T-cell (primary cell): ENCODE data around the gene XIST. TPM values are rescaled to one million over a fixed set of nuclear protein-coding genes. Genes with fewer than 3 reads are reported as not detected.
A peak's percentile ranks its signal among the peaks of the same experiment; 100 is the strongest.

Source experiments
- ATAC-seq, 4 experiments: fragments of 200-7000 bp in 3 of 4; fragments of 150-1000 bp in 1 of 4; cut with Tn5 transposase; replicated peaks in 1 of 4; 1 replicate in 3 of 4; 2 replicates in 1 of 4; pipeline ENCODE4 v1.10.0; 2021; ENCODE audit warnings: moderate library complexity in 3 of 4, mild to moderate bottlenecking in 2 of 4, moderate number of reproducible peaks in 1 of 4
- CTCF ChIA-PET, 2 donors: fragments of 300-600 bp; sonication (Branson Sonifier 250); formaldehyde crosslinking; loops; one replicate each; lab custom pipeline; 2022; ENCODE audit warnings: antibody characterized with exemption in 2 of 2; lab: Charles Lee
- POLR2A ChIA-PET, 2 donors: fragments of 300-600 bp; sonication (Branson Sonifier 250); formaldehyde crosslinking; loops; one replicate each; lab custom pipeline; 2022; ENCODE audit warnings: antibody characterized with exemption in 2 of 2; lab: Charles Lee
- DNase-seq, 35 experiments: peaks; one replicate each; pipeline versions ENCODE4 v3.0.0 to v3.0.0-alpha.2; 2013 to 2023
- H3K27ac ChIP-seq: one replicate; pipeline ENCODE4 v1.5.1; 2013; ENCODE audit warnings: low read length
- H3K27me3 ChIP-seq, 2 experiments: replicated peaks in 1 of 2; 1 replicate in 1 of 2; 2 replicates in 1 of 2; pipeline versions ENCODE4 v1.6.1 to v1.7.0; 2013; ENCODE audit warnings: low read length in 1 of 2, mixed read lengths in 1 of 2; ENCODE audit not compliant: control insufficient read depth in 2 of 2, insufficient read depth in 2 of 2; ENCODE audit errors: extremely low read depth in 1 of 2
- H3K36me3 ChIP-seq, 2 donors: 1 replicate in 1 of 2; 2 replicates in 1 of 2; pipeline versions ENCODE4 v1.6.1 to v1.7.0; 2013; ENCODE audit warnings: low read length in 1 of 2; ENCODE audit not compliant: control insufficient read depth in 2 of 2, insufficient read depth in 1 of 2; ENCODE audit errors: extremely low read depth in 1 of 2
- H3K4me1 ChIP-seq, 2 experiments: 1 replicate in 1 of 2; 2 replicates in 1 of 2; pipeline versions ENCODE4 v1.6.1 to v1.7.0; 2013; ENCODE audit warnings: low read length in 2 of 2, mixed read lengths in 1 of 2; ENCODE audit not compliant: insufficient read depth in 2 of 2, control insufficient read depth in 1 of 2; ENCODE audit errors: extremely low read depth in 1 of 2
- H3K4me3 ChIP-seq, 2 donors: 1 replicate in 1 of 2; 2 replicates in 1 of 2; pipeline versions ENCODE4 v1.5.1 to v1.7.0; 2013; ENCODE audit warnings: mild to moderate bottlenecking in 2 of 2, low read length in 1 of 2, moderate library complexity in 1 of 2; ENCODE audit not compliant: control insufficient read depth in 1 of 2; ENCODE audit errors: extremely low read depth in 1 of 2
- H3K9me3 ChIP-seq: 2 replicates; pipeline ENCODE4 v1.7.0; 2013
- H3K27ac Mint-ChIP-seq, 2 donors: one replicate each; pipeline ENCODE4 v1.8.0; 2020 to 2021; ENCODE audit warnings: mild to moderate bottlenecking in 2 of 2, mixed read lengths in 2 of 2
- H3K27me3 Mint-ChIP-seq, 2 donors: one replicate each; pipeline ENCODE4 v1.8.0; 2021 to 2022; ENCODE audit warnings: mixed read lengths in 2 of 2
- H3K36me3 Mint-ChIP-seq: one replicate; pipeline ENCODE4 v1.8.0; 2021; ENCODE audit warnings: mixed read lengths
- H3K4me1 Mint-ChIP-seq, 3 donors: one replicate each; pipeline ENCODE4 v1.8.0; 2020 to 2022; ENCODE audit warnings: mixed read lengths in 3 of 3, mild to moderate bottlenecking in 1 of 3
- H3K4me3 Mint-ChIP-seq, 3 donors: one replicate each; pipeline ENCODE4 v1.8.0; 2020 to 2022; ENCODE audit warnings: mild to moderate bottlenecking in 3 of 3, mixed read lengths in 3 of 3, moderate library complexity in 3 of 3
- H3K9me3 Mint-ChIP-seq, 3 donors: one replicate each; pipeline ENCODE4 v1.8.0; 2020 to 2022; ENCODE audit warnings: mixed read lengths in 3 of 3
- WGBS: methylation state at CpG from one replicate; pipeline ENCODE4 v1.1.5; 2013; ENCODE audit warnings: missing lambda C conversion rate; ENCODE audit not compliant: insufficient coverage; 5-methylcytosine and 5-hydroxymethylcytosine counted together
- total RNA-seq, 35 experiments: library from RNA in 6 of 35; stranded (reverse) in 6 of 35; fragments of 120-200 nt in 1 of 35; gene quantifications; one replicate each; pipeline versions ENCODE4 v1.2.1 to v1.2.4 and lab custom pipeline; 2013 to 2026

XIST gene
- total RNA-seq, 5 donors from 2014 or later (not counting 1 experiment from before 2014, with no cell fraction given), result 0.58 to 481 (median 1.2) TPM

DNA sequence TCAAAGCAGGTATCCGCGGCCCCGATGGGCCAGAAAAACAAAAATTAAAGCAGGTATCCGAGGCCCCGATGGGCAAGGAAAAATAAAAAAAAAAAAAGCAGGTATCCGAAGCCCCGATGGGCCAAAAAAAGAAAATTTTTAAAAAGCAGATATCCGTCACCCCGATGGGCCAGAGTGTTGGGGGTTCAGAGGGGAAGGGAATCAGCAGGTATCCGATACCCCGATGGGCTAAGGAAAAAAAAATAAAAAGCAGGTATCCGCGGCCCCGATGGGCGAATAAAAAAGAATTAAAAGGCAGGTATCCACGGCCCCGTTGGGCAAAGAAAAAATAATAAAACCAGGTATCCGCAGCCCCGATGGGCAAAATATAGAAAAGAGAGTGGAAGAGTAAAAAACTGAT is 492 bp downstream of the XIST start:
- DNase-seq, result no peak
- H3K27me3 ChIP-seq, result no peaks in the 10 kb centered on the region
- Mint-ChIP-seq H3K9me3 (no peaks in the 10 kb centered on the region), H3K4me1 (peaks cover 0 to 33% (median 24%) of the 10 kb centered on the region in 3 donors), H3K27me3 (no peaks in the 10 kb centered on the region), H3K27ac (peak overlapping the region in 1 of 2 donors; percentile 97), H3K36me3 (no peaks in the 10 kb centered on the region), H3K4me3 (peak overlapping the region in 2 of 3 donors; percentile 92)
- ATAC-seq, result no peak
- peak overlapping the region in 1 of 2 donors; percentile 89 for H3K4me3 ChIP-seq
- H3K4me1 ChIP-seq, result peaks cover 0 to 2% of the 10 kb centered on the region in 2 experiments
- ChIA-PET POLR2A (no interaction called here), CTCF (no interaction called here)
- no peaks in the 10 kb centered on the region for H3K36me3 ChIP-seq
- H3K27ac ChIP-seq, result no peak overlapping the region
- 93% methylated on average over 6 of the region's 19 CpGs for WGBS
- no peaks in the 10 kb centered on the region for H3K9me3 ChIP-seq

DNA sequence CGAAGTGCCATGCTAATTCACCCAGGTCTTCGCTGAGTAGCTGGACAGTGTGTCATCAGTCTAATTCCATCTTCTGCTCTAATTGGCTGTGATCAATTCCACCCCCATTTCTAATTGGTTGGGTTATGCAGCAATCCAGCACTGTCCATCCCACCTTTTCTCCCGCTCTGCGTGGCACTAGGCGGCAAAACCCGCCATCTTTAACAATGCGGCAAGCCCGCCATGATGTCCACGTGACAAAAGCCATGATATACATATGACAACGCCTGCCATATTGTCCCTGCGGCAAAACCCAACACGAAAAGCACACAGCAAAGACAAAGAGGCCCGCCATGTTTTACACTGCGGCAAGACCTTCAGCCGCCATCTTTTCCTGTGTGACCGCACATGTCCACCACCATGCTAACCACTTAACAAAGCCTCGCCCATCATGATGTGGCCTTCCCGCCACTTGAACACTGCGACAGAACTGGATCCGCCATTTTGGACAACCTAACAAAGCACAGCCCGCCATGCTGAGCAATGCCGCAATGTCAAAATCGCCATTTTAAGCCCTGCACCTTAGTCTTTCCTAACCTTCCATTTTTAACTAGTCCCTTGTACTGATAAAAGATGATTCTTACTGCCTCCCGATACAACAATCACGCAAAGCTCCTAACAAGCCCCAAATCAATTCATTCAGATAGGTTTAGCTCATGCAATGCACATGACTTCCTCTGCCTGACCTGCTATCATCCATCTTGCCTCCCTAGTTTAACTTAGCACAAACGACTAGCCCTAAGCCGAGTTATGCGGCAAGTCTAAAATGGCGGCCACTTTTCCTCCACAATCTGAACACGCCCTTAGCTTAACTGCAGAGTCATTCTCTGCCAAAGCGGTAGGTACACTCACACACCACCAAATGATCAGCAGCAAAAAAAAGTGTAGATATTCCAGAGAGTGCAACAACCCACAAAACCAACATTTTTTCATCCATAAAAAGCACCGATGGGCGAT is 1.2 kb downstream of the XIST start:
- CTCF ChIA-PET, result interaction anchor here in 1 of 2 donors (0.5 kb wide), 1 partner anchor 1663 kb away, joined by 3 read pairs; no protein-coding TSS in a partner anchor
- Histone ChIP-seq H3K4me1 (peaks cover 0 to 2% of the 10 kb centered on the region in 2 experiments), H3K27ac (no peak overlapping the region), H3K4me3 (peak overlapping the region in 1 of 2 donors; percentile 89), H3K36me3 (no peaks in the 10 kb centered on the region), H3K9me3 (no peaks in the 10 kb centered on the region), H3K27me3 (no peaks in the 10 kb centered on the region)
- DNase-seq (peak in 16 of 35 experiments; percentile 4 to 84 (median 74)), ATAC-seq (peak in 2 of 4 experiments; percentile 75 to 77)
- peaks cover 0 to 38% (median 28%) of the 10 kb centered on the region in 3 donors for H3K4me1 Mint-ChIP-seq
- peak overlapping the region in 1 of 2 donors; percentile 97 for H3K27ac Mint-ChIP-seq
- no peaks in the 10 kb centered on the region for H3K36me3 Mint-ChIP-seq
- POLR2A ChIA-PET, result no interaction called here
- H3K27me3 Mint-ChIP-seq, result no peaks in the 10 kb centered on the region
- H3K9me3 Mint-ChIP-seq, result no peaks in the 10 kb centered on the region
- H3K4me3 Mint-ChIP-seq, result peak overlapping the region in 2 of 3 donors; percentile 92
- 99% methylated on average over 15 of the region's 33 CpGs for WGBS

- WGBS, result 67% methylated on average over 2 of the region's 5 CpGs
- Mint-ChIP-seq H3K4me1 (peaks cover 0 to 47% (median 36%) of the 10 kb centered on the region in 3 donors), H3K9me3 (no peaks in the 10 kb centered on the region), H3K36me3 (no peaks in the 10 kb centered on the region), H3K27me3 (no peaks in the 10 kb centered on the region), H3K27ac (peak overlapping the region in 1 of 2 donors; percentile 97), H3K4me3 (peak overlapping the region in 2 of 3 donors; percentile 92)
- DNase-seq (peak in 5 of 35 experiments; percentile 5 to 19 (median 10)), ATAC-seq (no peak)
- H3K27me3 ChIP-seq, result no peaks in the 10 kb centered on the region
- ChIA-PET CTCF (interaction anchor here in 1 of 2 donors (0.5 kb wide), 1 partner anchor 1662 kb away, joined by 3 read pairs; no protein-coding TSS in a partner anchor), POLR2A (no interaction called here)
- H3K27ac ChIP-seq, result no peak overlapping the region
- H3K4me3 ChIP-seq, result peak overlapping the region in 1 of 2 donors; percentile 44
- peaks cover 0 to 2% of the 10 kb centered on the region in 2 experiments for H3K4me1 ChIP-seq
- H3K9me3 ChIP-seq, result no peaks in the 10 kb centered on the region
- H3K36me3 ChIP-seq, result no peaks in the 10 kb centered on the region
Measured at GRCh38 chrX:73850124-73851013, 2.1 kb downstream of the XIST start.

DNA sequence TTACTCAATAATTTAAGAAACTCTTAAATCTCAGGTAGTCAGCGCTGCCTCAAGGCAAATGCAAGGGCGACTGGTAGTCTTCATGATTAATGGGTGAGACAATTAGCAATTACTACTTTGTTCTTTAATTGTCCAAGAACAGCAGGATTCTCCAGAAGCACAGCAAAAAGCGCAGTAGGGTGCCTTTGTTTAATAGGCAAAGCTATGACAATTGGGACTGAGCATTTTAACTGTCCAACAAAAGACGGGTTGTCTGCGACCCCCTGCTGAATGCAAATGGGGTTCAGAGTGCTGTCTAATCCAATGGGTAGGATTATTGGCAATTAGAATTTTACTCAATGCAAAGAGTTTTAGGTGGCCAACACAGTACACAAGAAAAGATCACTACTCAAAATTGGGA is 3.4 kb downstream of the XIST start:
- Histone ChIP-seq H3K36me3 (no peaks in the 10 kb centered on the region), H3K4me3 (no peak overlapping the region), H3K4me1 (peaks cover 0 to 2% of the 10 kb centered on the region in 2 experiments), H3K9me3 (no peaks in the 10 kb centered on the region), H3K27ac (no peak overlapping the region), H3K27me3 (no peaks in the 10 kb centered on the region)
- ChIA-PET POLR2A (no interaction called here), CTCF (no interaction called here)
- whole genome bisulfite sequencing, result no CpG with 5 or more reads among the region's 5 CpGs
- no peak for ATAC-seq
- H3K4me3 Mint-ChIP-seq, result peak overlapping the region in 2 of 3 donors; percentile 60 to 92
- H3K27me3 Mint-ChIP-seq, result no peaks in the 10 kb centered on the region
- H3K27ac Mint-ChIP-seq, result no peak overlapping the region
- DNase-seq, result no peak
- H3K36me3 Mint-ChIP-seq, result no peaks in the 10 kb centered on the region
- H3K9me3 Mint-ChIP-seq, result no peaks in the 10 kb centered on the region
- H3K4me1 Mint-ChIP-seq, result peaks cover 0 to 60% (median 48%) of the 10 kb centered on the region in 3 donors

DNA sequence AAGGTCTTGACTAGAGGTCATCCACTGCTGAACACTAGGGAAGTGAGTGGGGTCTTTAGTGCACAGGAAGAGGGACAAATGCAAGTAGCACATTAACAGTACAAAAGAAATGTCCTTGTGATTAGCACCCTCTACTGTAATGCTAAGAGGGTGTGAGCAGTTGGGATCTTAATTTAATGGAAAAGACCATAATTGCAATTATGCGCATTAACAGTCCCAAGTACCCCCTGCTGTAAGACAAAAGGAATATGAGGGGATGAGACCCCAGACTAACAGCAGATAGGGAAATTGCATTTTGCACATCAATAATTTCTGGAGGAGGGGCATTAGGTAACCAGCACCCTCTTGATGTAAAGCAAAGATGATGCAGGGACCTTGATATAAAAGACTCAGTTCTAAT is 4.5 kb downstream of the XIST start:
- H3K9me3 Mint-ChIP-seq, result no peaks in the 10 kb centered on the region
- Histone ChIP-seq H3K4me1 (peaks cover 0 to 5% of the 10 kb centered on the region in 2 experiments), H3K27ac (no peak overlapping the region), H3K9me3 (no peaks in the 10 kb centered on the region), H3K27me3 (no peaks in the 10 kb centered on the region), H3K36me3 (no peaks in the 10 kb centered on the region), H3K4me3 (no peak overlapping the region)
- DNase-seq (no peak), ATAC-seq (no peak)
- H3K27ac Mint-ChIP-seq, result no peak overlapping the region
- no CpG with 5 or more reads among the region's 1 CpG for WGBS
- H3K36me3 Mint-ChIP-seq, result no peaks in the 10 kb centered on the region
- H3K4me1 Mint-ChIP-seq, result peaks cover 0 to 67% (median 59%) of the 10 kb centered on the region in 3 donors
- no peaks in the 10 kb centered on the region for H3K27me3 Mint-ChIP-seq
- peak overlapping the region in 2 of 3 donors; percentile 60 to 92 for H3K4me3 Mint-ChIP-seq
- ChIA-PET CTCF (interaction anchor here in 1 of 2 donors (0.5 kb wide), 1 partner anchor 747 kb away, joined by 4 read pairs; no protein-coding TSS in a partner anchor), POLR2A (no interaction called here)
